B cell (primary cell): ENCODE data around the gene TBCD. TPM values are rescaled to one million over a fixed set of nuclear protein-coding genes. Genes with fewer than 3 reads are reported as not detected.

Experiments
- ATAC-seq: fragments of 200-7000 bp; cut with Tn5 transposase; one replicate; pipeline ENCODE4 v1.10.0; 2021; ENCODE audit warnings: low read depth, mild to moderate bottlenecking, moderate number of reproducible peaks, moderate library complexity
- CTCF ChIA-PET: fragments of 350-600 bp; sonication (Branson Sonifier 250); formaldehyde crosslinking; loops from one replicate; lab custom pipeline; 2021; ENCODE audit warnings: antibody characterized with exemption, inconsistent platforms; lab: Charles Lee
- POLR2A ChIA-PET: fragments of 350-600 bp; sonication (Branson Sonifier 250); formaldehyde crosslinking; loops from one replicate; lab custom pipeline; 2021; ENCODE audit warnings: antibody characterized with exemption; lab: Charles Lee
- DNase-seq: peaks from one replicate; pipeline ENCODE4 v3.0.0; 2013
- H2AFZ ChIP-seq: 2 replicates; pipeline ENCODE4 v1.6.1; 2012; ENCODE audit warnings: mild to moderate bottlenecking, low read depth, low read length; ENCODE audit not compliant: insufficient read depth, poor library complexity, severe bottlenecking
- H3K27ac ChIP-seq, 2 donors: 1 replicate in 1 of 2; 2 replicates in 1 of 2; pipeline ENCODE4 v1.5.1; 2012 to 2013; ENCODE audit warnings: low read length in 2 of 2, mild to moderate bottlenecking in 2 of 2, moderate library complexity in 1 of 2
- H3K27me3 ChIP-seq, 4 experiments: fragments of 200-600 bp in 1 of 4; sonication (generic) in 1 of 4; replicated peaks in 1 of 4; 1 replicate in 2 of 4; 2 replicates in 2 of 4; pipeline versions ENCODE4 v1.6.1 to v1.7.0; 2013 to 2016; ENCODE audit warnings: low read length in 3 of 4, mild to moderate bottlenecking in 2 of 4, mixed read lengths in 1 of 4, moderate library complexity in 1 of 4; ENCODE audit not compliant: insufficient read depth in 4 of 4, control insufficient read depth in 3 of 4; ENCODE audit errors: control extremely low read depth in 1 of 4
- H3K36me3 ChIP-seq, 2 experiments: replicated peaks in 1 of 2; 1 replicate in 1 of 2; 2 replicates in 1 of 2; pipeline versions ENCODE4 v1.6.1 to v1.7.1; 2013; ENCODE audit warnings: low read length in 1 of 2; ENCODE audit not compliant: insufficient read depth in 2 of 2, control insufficient read depth in 1 of 2; ENCODE audit errors: control extremely low read depth in 1 of 2, extremely low read depth in 1 of 2
- H3K4me1 ChIP-seq, 2 donors: fragments of 200-600 bp in 1 of 2; sonication (generic) in 1 of 2; 1 replicate in 1 of 2; 2 replicates in 1 of 2; pipeline versions ENCODE4 v1.5.1 to v1.6.1; 2013 to 2017; ENCODE audit warnings: low read length in 2 of 2; ENCODE audit not compliant: control insufficient read depth in 2 of 2, insufficient read depth in 2 of 2
- H3K4me2 ChIP-seq: replicated peaks from 2 replicates; pipeline ENCODE3; 2012; ENCODE audit warnings: mild to moderate bottlenecking, low read depth, low read length; ENCODE audit not compliant: poor library complexity, severe bottlenecking
- H3K4me3 ChIP-seq, 5 experiments: fragments of 200-600 bp in 1 of 5; sonication (generic) in 1 of 5; 1 replicate in 3 of 5; 2 replicates in 2 of 5; pipeline versions ENCODE4 v1.5.1 to v1.7.0; 2011 to 2016; ENCODE audit warnings: low read length in 4 of 5, mild to moderate bottlenecking in 4 of 5, low read depth in 2 of 5, control low read depth in 1 of 5, moderate library complexity in 1 of 5; ENCODE audit not compliant: insufficient read depth in 1 of 5; ENCODE audit errors: control extremely low read depth in 1 of 5, extremely low read depth in 1 of 5
- H3K79me2 ChIP-seq: fragments of 200-600 bp; sonication (generic); one replicate; pipeline ENCODE4 v1.6.0; 2016; ENCODE audit warnings: low read length; ENCODE audit not compliant: control insufficient read depth, insufficient read depth
- H3K9ac ChIP-seq: fragments of 200-600 bp; sonication (generic); 2 replicates; pipeline ENCODE4 v1.6.1; 2017; ENCODE audit warnings: mild to moderate bottlenecking, low read length, moderate library complexity
- H3K9me3 ChIP-seq, 3 donors: one replicate each; pipeline versions ENCODE4 v1.6.1 to v1.7.1; 2013; ENCODE audit warnings: low read length in 2 of 3; ENCODE audit not compliant: control insufficient read depth in 2 of 3, insufficient read depth in 1 of 3; ENCODE audit errors: control extremely low read depth in 1 of 3
- H4K20me1 ChIP-seq: 2 replicates; pipeline ENCODE4 v1.6.0; 2012; ENCODE audit warnings: mild to moderate bottlenecking, low read length; ENCODE audit not compliant: insufficient read depth, control insufficient read depth, poor library complexity, severe bottlenecking
- H3K27ac Mint-ChIP-seq: one replicate; pipeline ENCODE4 v1.8.0; 2021; ENCODE audit warnings: mixed read lengths
- H3K27me3 Mint-ChIP-seq: one replicate; pipeline ENCODE4 v1.8.0; 2021; ENCODE audit warnings: mixed read lengths
- H3K4me1 Mint-ChIP-seq: one replicate; pipeline ENCODE4 v1.8.0; 2021; ENCODE audit warnings: mixed read lengths
- H3K4me3 Mint-ChIP-seq: one replicate; pipeline ENCODE4 v1.8.0; 2021; ENCODE audit warnings: mixed read lengths
- H3K9me3 Mint-ChIP-seq: one replicate; pipeline ENCODE4 v1.8.0; 2022; ENCODE audit warnings: mixed read lengths; ENCODE audit not compliant: insufficient read depth
- EZH2 ChIP-seq: IDR thresholded peaks from 2 replicates; pipeline ENCODE4 v1.6.1; 2012; ENCODE audit warnings: borderline replicate concordance, low read depth, mild to moderate bottlenecking, moderate library complexity, low read length; ENCODE audit not compliant: insufficient read depth, poor library complexity, severe bottlenecking
- WGBS: methylation state at CpG from one replicate; pipeline ENCODE4 v1.1.5; 2013; ENCODE audit warnings: missing lambda C conversion rate; ENCODE audit not compliant: insufficient coverage; 5-methylcytosine and 5-hydroxymethylcytosine counted together
- intact Hi-C: fragments of 100-400 bp; cut with micrococcal nuclease; formaldehyde crosslinking; loops from one replicate; pipeline ENCODE4 v1.10.0; 2022
- polyA plus RNA-seq: library from polyadenylated mRNA; depleted of rRNA; stranded (reverse); fragments of >200 nt; gene quantifications from 2 replicates; pipeline ENCODE4 v1.2.3, GENCODE V29; 2012
- total RNA-seq, 2 donors: library from RNA; stranded (reverse); fragments of 120-200 nt in 1 of 2; gene quantifications; 1 replicate in 1 of 2; 2 replicates in 1 of 2; pipeline versions ENCODE4 v1.2.3 to v1.2.4, GENCODE V29; 2013 to 2022
- TF ChIP-seq, protein P1 (sequence below): fragments of 200-600 bp; IDR thresholded peaks from one replicate; pipeline ENCODE4 v1.8.0; 2022; ENCODE audit warnings: antibody characterized with exemption, mild to moderate bottlenecking

Gene TBCD
- total and polyA plus RNA-seq, 2 donors (not counting 1 experiment from before 2014, with no cell fraction given), result 60.8 to 101 TPM

DNA sequence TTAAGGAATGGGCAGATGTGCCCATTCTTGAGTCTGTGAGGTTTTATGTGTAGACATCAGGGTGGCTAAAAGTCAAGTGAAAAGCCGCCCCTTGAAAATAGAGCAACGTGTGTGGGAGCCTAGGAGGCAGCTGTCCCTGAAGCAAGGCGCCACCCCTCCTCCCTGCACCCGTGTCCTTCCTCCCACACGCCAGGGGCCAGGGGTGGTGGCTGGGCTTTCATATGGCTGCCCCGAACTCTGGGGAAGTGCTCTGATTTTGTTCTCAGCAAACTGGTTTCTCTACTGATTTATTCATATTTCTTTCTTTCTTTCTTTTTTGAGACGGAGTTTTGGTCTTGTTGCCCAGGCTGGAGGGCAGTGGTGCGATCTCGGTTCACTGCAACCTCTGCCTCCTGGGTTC lies 83.3 kb downstream of the TBCD start:
- H2AFZ ChIP-seq, result no peak overlapping the region
- Mint-ChIP-seq H3K4me3 (no peak overlapping the region), H3K27me3 (no peaks in the 10 kb centered on the region), H3K27ac (no peak overlapping the region), H3K4me1 (no peaks in the 10 kb centered on the region), H3K9me3 (no peaks in the 10 kb centered on the region)
- H3K4me3 ChIP-seq, result no peak overlapping the region
- no peaks in the 10 kb centered on the region for H3K79me2 ChIP-seq
- ChIA-PET POLR2A (interaction anchor here (0.7 kb wide), 1 partner anchor 28 kb away, joined by 3 read pairs; no protein-coding TSS in a partner anchor), CTCF (interaction anchor here (1.3 kb wide), 1 partner anchor 15 kb away, joined by 3 read pairs; no protein-coding TSS in a partner anchor)
- WGBS, result 90% methylated on average over 2 of the region's 9 CpGs
- H3K9ac ChIP-seq, result no peak overlapping the region
- H3K9me3 ChIP-seq, result no peaks in the 10 kb centered on the region
- no peak for DNase-seq
- H4K20me1 ChIP-seq, result no peaks in the 10 kb centered on the region
- no peaks in the 10 kb centered on the region for H3K4me1 ChIP-seq
- TF ChIP-seq, protein P1, sequence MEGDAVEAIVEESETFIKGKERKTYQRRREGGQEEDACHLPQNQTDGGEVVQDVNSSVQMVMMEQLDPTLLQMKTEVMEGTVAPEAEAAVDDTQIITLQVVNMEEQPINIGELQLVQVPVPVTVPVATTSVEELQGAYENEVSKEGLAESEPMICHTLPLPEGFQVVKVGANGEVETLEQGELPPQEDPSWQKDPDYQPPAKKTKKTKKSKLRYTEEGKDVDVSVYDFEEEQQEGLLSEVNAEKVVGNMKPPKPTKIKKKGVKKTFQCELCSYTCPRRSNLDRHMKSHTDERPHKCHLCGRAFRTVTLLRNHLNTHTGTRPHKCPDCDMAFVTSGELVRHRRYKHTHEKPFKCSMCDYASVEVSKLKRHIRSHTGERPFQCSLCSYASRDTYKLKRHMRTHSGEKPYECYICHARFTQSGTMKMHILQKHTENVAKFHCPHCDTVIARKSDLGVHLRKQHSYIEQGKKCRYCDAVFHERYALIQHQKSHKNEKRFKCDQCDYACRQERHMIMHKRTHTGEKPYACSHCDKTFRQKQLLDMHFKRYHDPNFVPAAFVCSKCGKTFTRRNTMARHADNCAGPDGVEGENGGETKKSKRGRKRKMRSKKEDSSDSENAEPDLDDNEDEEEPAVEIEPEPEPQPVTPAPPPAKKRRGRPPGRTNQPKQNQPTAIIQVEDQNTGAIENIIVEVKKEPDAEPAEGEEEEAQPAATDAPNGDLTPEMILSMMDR, result no peak
- TF ChIP-seq EZH2, result no peak
- H3K27me3 ChIP-seq, result no peaks in the 10 kb centered on the region
- H3K4me2 ChIP-seq, result no peak overlapping the region
- no peak for ATAC-seq
- H3K27ac ChIP-seq, result no peak overlapping the region
- H3K36me3 ChIP-seq, result peaks cover 0 to 11% of the 10 kb centered on the region in 2 experiments
- intact Hi-C loops, result no loop called here

DNA sequence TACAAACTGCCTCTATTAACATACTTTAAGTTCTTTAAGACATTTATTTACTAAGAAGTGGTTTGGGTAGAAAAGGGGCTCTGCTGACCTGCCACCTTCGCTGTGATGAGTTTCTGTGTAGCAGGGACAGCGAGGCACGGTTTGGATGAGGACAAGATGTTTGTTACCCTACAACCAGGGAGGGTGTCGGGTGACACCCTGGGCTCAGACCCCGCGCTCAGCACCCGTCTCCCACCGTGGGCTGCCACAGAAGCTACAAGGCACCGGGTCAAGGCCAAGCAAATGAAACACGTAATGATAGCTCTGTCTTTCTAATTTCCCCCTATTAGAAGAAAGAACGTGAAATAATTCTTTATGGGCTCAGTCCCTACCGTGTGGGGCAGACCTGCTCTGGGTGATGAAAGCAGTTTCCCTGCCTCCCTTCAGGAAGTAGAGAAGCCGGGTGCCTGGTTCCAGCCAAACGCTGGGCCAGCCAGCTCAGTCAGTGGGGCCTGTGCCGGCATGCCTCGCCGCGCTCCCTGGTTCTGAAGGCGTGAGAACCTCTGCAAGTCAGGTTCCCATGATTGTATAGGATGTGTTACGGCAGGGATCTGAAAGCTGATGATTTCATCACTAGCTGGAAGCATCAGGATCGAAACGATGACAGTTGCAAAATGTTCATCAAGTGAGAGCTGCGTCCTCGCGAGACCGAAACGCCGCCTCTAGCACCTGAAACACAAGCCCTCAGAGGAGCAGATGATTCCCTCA lies 84.1 kb downstream of the TBCD start:
- TF ChIP-seq, protein P1, result no peak
- no peaks in the 10 kb centered on the region for H3K27me3 ChIP-seq
- Mint-ChIP-seq H3K4me3 (no peak overlapping the region), H3K27me3 (no peaks in the 10 kb centered on the region), H3K27ac (no peak overlapping the region), H3K4me1 (no peaks in the 10 kb centered on the region), H3K9me3 (no peaks in the 10 kb centered on the region)
- no peaks in the 10 kb centered on the region for H4K20me1 ChIP-seq
- intact Hi-C loops, result no loop called here
- ATAC-seq (no peak), DNase-seq (no peak)
- WGBS, result 99% methylated on average over 23 of the region's 28 CpGs
- no peaks in the 10 kb centered on the region for H3K79me2 ChIP-seq
- H3K36me3 ChIP-seq, result peaks cover 0 to 4% of the 10 kb centered on the region in 2 experiments
- H3K9ac ChIP-seq, result no peak overlapping the region
- no peak overlapping the region for H3K4me3 ChIP-seq
- ChIA-PET CTCF (interaction anchor here (0.7 to 1.3 kb wide), 3 partner anchors 16 to 76 kb away, joined by 3 to 5 read pairs (median 3); no protein-coding TSS in a partner anchor), POLR2A (no interaction called here)
- H3K9me3 ChIP-seq, result no peaks in the 10 kb centered on the region
- H3K27ac ChIP-seq, result no peak overlapping the region
- no peaks in the 10 kb centered on the region for H3K4me1 ChIP-seq
- H3K4me2 ChIP-seq, result no peak overlapping the region
- H2AFZ ChIP-seq, result no peak overlapping the region
